ENCODE data around the gene PIK3R5. TPM values are rescaled to one million over a fixed set of nuclear protein-coding genes. Genes with fewer than 3 reads are reported as not detected.

Gene PIK3R5
- total RNA-seq (2021) (5.9 to 7.5 TPM (median 5.9 TPM) in 3 replicates), Bru-seq, nascent RNA (percentile 39 among the genes with signal in this experiment)
- long read RNA-seq, experiment 1, full-length matches to known transcripts = 10 of 28 reads
- long read RNA-seq, experiment 1, partial matches to known transcripts = 6 of 28 reads
- long read RNA-seq, experiment 1, other reads (novel, unspliced or antisense) = 12 of 28 reads
- long read RNA-seq, experiment 2, full-length matches to known transcripts = 2 of 11 reads
- long read RNA-seq, experiment 2, partial matches to known transcripts = 4 of 11 reads
- long read RNA-seq, experiment 2, other reads (novel, unspliced or antisense) = 5 of 11 reads
- long read RNA-seq, experiment 3 = 0 reads

GRCh38 chr17:8965394-8966168 is at the start of gene PIK3R5:
Gene PIK3R5, minus strand, starts transcription at chr17:8965707. Its CDS starts 54,213 bp downstream, at chr17:8911494.
- H3K27ac Mint-ChIP-seq = no peak within 1 kb of the TSS
- peak; percentile 95 for ATAC-seq
- peaks cover 12% of the 10 kb centered on the region for H3K36me3 Mint-ChIP-seq
- peaks cover 22% of the 10 kb centered on the region for H3K9me3 Mint-ChIP-seq
- POLR2A ChIA-PET = interaction anchor here (0.6 to 1.0 kb wide), 2 partner anchors 35 to 167 kb away, joined by 5 to 7 read pairs; no protein-coding TSS in a partner anchor
- H3K27me3 Mint-ChIP-seq (ENCODE audit: low read depth) = peaks cover 53% of the 10 kb centered on the region
- H3K4me3 Mint-ChIP-seq = peak within 1 kb of the TSS; percentile 70
- CTCF ChIA-PET = interaction anchor here (0.6 to 3.3 kb wide), 19 partner anchors 11 to 1041 kb away, joined by 3 to 18 read pairs (median 3); partner anchors contain the start of gene MFSD6L
- peak; percentile 92 for DNase-seq (ENCODE audit: low spot score)
- peaks cover 9% of the 10 kb centered on the region for H3K4me1 Mint-ChIP-seq
- TF ChIP-seq AR (CRISPR knock-in tag; IDR thresholded peaks at IDR 0.05) = no peak
- no peak for TF ChIP-seq KAT7 (CRISPR knock-in tag; IDR thresholded peaks at IDR 0.05; ENCODE audit: borderline replicate concordance)
- TF ChIP-seq SP1 (CRISPR knock-in tag; conservative IDR thresholded peaks at IDR 0.05) = peak; percentile 84
- TF ChIP-seq ZNF263 (CRISPR knock-in tag; IDR thresholded peaks at IDR 0.05; ENCODE audit: low read depth) = no peak
- peak; percentile 53; the same call in 1 of the 2 replicates for TF ChIP-seq ETV6 (CRISPR knock-in tag; IDR thresholded peaks at IDR 0.05)
- no peak for TF ChIP-seq E2F5 (CRISPR knock-in tag; IDR thresholded peaks at IDR 0.05)
- TF ChIP-seq FOXK1 (CRISPR knock-in tag; IDR thresholded peaks at IDR 0.05) = peak; percentile 13; the same call in 1 of the 2 replicates
- TF ChIP-seq FOXP1 (CRISPR knock-in tag; IDR thresholded peaks at IDR 0.05; ENCODE audit: borderline replicate concordance) = no peak; the same call in 1 of the 2 replicates
- TF ChIP-seq TP53 (CRISPR knock-in tag; IDR thresholded peaks at IDR 0.05) = peak; percentile 56; the same call in 1 of the 2 replicates
- peak; percentile 15; the same call in 1 of the 2 replicates for TF ChIP-seq NR3C1 (CRISPR knock-in tag; conservative IDR thresholded peaks at IDR 0.05; ENCODE audit: low read depth)
- TF ChIP-seq TCF7 (CRISPR knock-in tag; IDR thresholded peaks at IDR 0.05; ENCODE audit: low read depth) = 0 out of 2 replicates have a peak, but pooled peaks have one; percentile 50
- peak; percentile 62; the same call in 1 of the 2 replicates for TF ChIP-seq ZBTB21 (CRISPR knock-in tag; IDR thresholded peaks at IDR 0.05; ENCODE audit: borderline replicate concordance)
- TF ChIP-seq MYBL2 (CRISPR knock-in tag; IDR thresholded peaks at IDR 0.05) = peak; percentile 76
- TF ChIP-seq ZNF232 (CRISPR knock-in tag; IDR thresholded peaks at IDR 0.05) = no peak
- TF ChIP-seq HMGXB4 (CRISPR knock-in tag; IDR thresholded peaks at IDR 0.05) = peak; percentile 76; the same call in 1 of the 2 replicates
- TF ChIP-seq ZNF281 (CRISPR knock-in tag; IDR thresholded peaks at IDR 0.05) = no peak
- TF ChIP-seq MAX (CRISPR knock-in tag; IDR thresholded peaks at IDR 0.05) = peak; percentile 69
- peak; percentile 87; the same call in 1 of the 2 replicates for TF ChIP-seq RELA (CRISPR knock-in tag; IDR thresholded peaks at IDR 0.05; ENCODE audit: borderline replicate concordance)
- TF ChIP-seq FOXP4 (CRISPR knock-in tag; IDR thresholded peaks at IDR 0.05) = peak; percentile 65
- TF ChIP-seq ATF1 (CRISPR knock-in tag; IDR thresholded peaks at IDR 0.05) = no peak
- no peak for TF ChIP-seq GRHL2 (CRISPR knock-in tag; IDR thresholded peaks at IDR 0.05; ENCODE audit: insufficient replicate concordance, severe bottlenecking)
- TF ChIP-seq JUN (CRISPR knock-in tag; IDR thresholded peaks at IDR 0.05) = no peak

Data from WTC11 (cell line).